ENCODE data around the gene ZBTB7B.

Gene ZBTB7B

GRCh38 chr1:154957091-154957657 is 45.4 kb upstream of the ZBTB7B start:
- no peak overlapping the region for H3K4me3 ChIP-seq (ENCODE audit: low read depth, low read length)
- in situ Hi-C loops (cut with HindIII; ENCODE audit: low sequenced_read_pairs) = loop anchor here (5.0 kb wide), 1 partner anchor 55 kb away; no protein-coding TSS in a partner anchor
- TF ChIP-seq CTCF (IDR thresholded peaks at IDR 0.05; ENCODE audit: low read depth, low read length, missing control alignments) = no peak

GRCh38 chr1:154958036-154958435 is 44.6 kb upstream of the ZBTB7B start:
- TF ChIP-seq CTCF (IDR thresholded peaks at IDR 0.05; ENCODE audit: low read depth, low read length, missing control alignments) = no peak
- H3K4me3 ChIP-seq (ENCODE audit: low read depth, low read length) = no peak overlapping the region
- in situ Hi-C loops (cut with HindIII; ENCODE audit: low sequenced_read_pairs) = loop anchor here (5.0 kb wide), 1 partner anchor 54 kb away; no protein-coding TSS in a partner anchor
- no peak for DNase-seq (ENCODE audit: low read depth)

More at GRCh38 chr1:154957091-154957657, 45.4 kb upstream of the ZBTB7B start:
- DNase-seq (ENCODE audit: low read depth) = no peak

- in situ Hi-C loops (cut with HindIII; ENCODE audit: low sequenced_read_pairs) = loop anchor here (5.0 kb wide), 1 partner anchor 53 kb away; no protein-coding TSS in a partner anchor
- TF ChIP-seq CTCF (IDR thresholded peaks at IDR 0.05; ENCODE audit: low read depth, low read length, missing control alignments) = no peak
- H3K4me3 ChIP-seq (ENCODE audit: low read depth, low read length) = no peak overlapping the region
- no peak for DNase-seq (ENCODE audit: low read depth)
Observed at GRCh38 chr1:154958681-154959425, 43.7 kb upstream of the ZBTB7B start.

DNA sequence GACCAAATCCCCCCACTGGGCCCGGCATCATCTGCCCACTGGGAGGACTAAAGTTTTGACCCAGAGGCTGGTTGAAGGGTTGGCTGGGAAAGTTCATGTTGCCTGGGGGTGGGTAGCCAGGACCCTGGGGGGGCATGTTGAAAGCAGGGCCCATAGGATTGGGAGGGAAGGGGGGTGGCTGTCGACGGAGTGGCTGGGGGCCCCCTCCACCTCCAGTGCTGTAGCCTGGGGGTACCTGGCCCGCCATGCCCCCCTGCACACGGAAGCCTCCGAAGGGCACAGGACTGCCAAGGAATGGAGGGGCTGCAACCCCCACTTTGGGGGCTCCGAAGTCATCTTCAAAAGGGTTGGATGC is 43.2 kb upstream of the ZBTB7B start:
- TF ChIP-seq CTCF (IDR thresholded peaks at IDR 0.05; ENCODE audit: low read depth, low read length, missing control alignments) = no peak
- H3K4me3 ChIP-seq (ENCODE audit: low read depth, low read length) = no peak overlapping the region
- in situ Hi-C loops (cut with HindIII; ENCODE audit: low sequenced_read_pairs) = loop anchor here (5.0 kb wide), 1 partner anchor 53 kb away; no protein-coding TSS in a partner anchor
- no peak for DNase-seq (ENCODE audit: low read depth)

GRCh38 chr1:154960446-154961136 is 42.0 kb upstream of the ZBTB7B start:
- in situ Hi-C loops (cut with HindIII; ENCODE audit: low sequenced_read_pairs) = no loop called here
- no peak for DNase-seq (ENCODE audit: low read depth)
- TF ChIP-seq CTCF (IDR thresholded peaks at IDR 0.05; ENCODE audit: low read depth, low read length, missing control alignments) = no peak
- H3K4me3 ChIP-seq (ENCODE audit: low read depth, low read length) = peak overlapping the region; percentile 72
